HEK293 (cell line): Measurements from ENCODE around the gene ZNF239.
A peak's percentile ranks its signal among the peaks of the same experiment; 100 is the strongest.

Experiments used
- BCL11A ChIP-seq: fragments of 450-650 bp; formaldehyde crosslinking; IDR thresholded peaks from 2 replicates; pipeline ENCODE4 v1.5.1; 2016; ENCODE audit warnings: low read depth, missing biosample characterization, missing genetic modification characterization
- GFI1B ChIP-seq: fragments of 450-650 bp; formaldehyde crosslinking; IDR thresholded peaks from 2 replicates; pipeline ENCODE4 v1.5.1; 2016; ENCODE audit warnings: missing biosample characterization, missing genetic modification characterization
- GLIS2 ChIP-seq: fragments of 450-650 bp; formaldehyde crosslinking; IDR thresholded peaks from 2 replicates; pipeline ENCODE4 v1.5.1; 2016; ENCODE audit warnings: missing biosample characterization, missing genetic modification characterization
- HOXC10 ChIP-seq: sonication (generic); formaldehyde crosslinking; IDR thresholded peaks from 2 replicates; pipeline ENCODE4 v1.8.1; 2023; ENCODE audit warnings: mild to moderate bottlenecking, missing genetic modification reagents
- KLF10 ChIP-seq: fragments of 450-650 bp; IDR thresholded peaks from 2 replicates; pipeline ENCODE4 v1.5.1; 2018; ENCODE audit warnings: missing biosample characterization, mild to moderate bottlenecking, missing genetic modification characterization
- KLF7 ChIP-seq: fragments of 450-650 bp; formaldehyde crosslinking; IDR thresholded peaks from 2 replicates; pipeline ENCODE4 v1.5.1; 2016; ENCODE audit warnings: missing biosample characterization, missing genetic modification characterization, borderline replicate concordance
- KLF8 ChIP-seq: fragments of 450-650 bp; formaldehyde crosslinking; IDR thresholded peaks from 2 replicates; pipeline ENCODE4 v1.5.1; 2016; ENCODE audit warnings: missing biosample characterization, missing genetic modification characterization
- KLF9 ChIP-seq: fragments of 450-650 bp; formaldehyde crosslinking; IDR thresholded peaks from 2 replicates; pipeline ENCODE4 v1.5.1; 2016; ENCODE audit warnings: missing biosample characterization, missing genetic modification characterization, low read depth
- MYNN ChIP-seq: fragments of 450-650 bp; formaldehyde crosslinking; IDR thresholded peaks from 2 replicates; pipeline ENCODE4 v1.5.1; 2016; ENCODE audit warnings: missing biosample characterization, missing genetic modification characterization, borderline replicate concordance
- PBX3 ChIP-seq: sonication (generic); formaldehyde crosslinking; IDR thresholded peaks from 2 replicates; pipeline ENCODE4 v1.8.1; 2022; ENCODE audit warnings: mild to moderate bottlenecking, moderate library complexity, missing genetic modification reagents
- SP2 ChIP-seq: fragments of 450-650 bp; formaldehyde crosslinking; IDR thresholded peaks from 2 replicates; pipeline ENCODE4 v1.5.1; 2016; ENCODE audit warnings: missing biosample characterization, missing genetic modification characterization
- SP7 ChIP-seq: fragments of 450-650 bp; formaldehyde crosslinking; IDR thresholded peaks from 2 replicates; pipeline ENCODE4 v1.5.1; 2016; ENCODE audit warnings: missing biosample characterization, missing genetic modification characterization
- ZBTB11 ChIP-seq: fragments of 450-650 bp; formaldehyde crosslinking; conservative IDR thresholded peaks from 2 replicates; pipeline ENCODE4 v1.5.1; 2016; ENCODE audit warnings: low read depth, missing biosample characterization, missing genetic modification characterization
- ZBTB48 ChIP-seq: fragments of 450-650 bp; formaldehyde crosslinking; IDR thresholded peaks from 2 replicates; pipeline ENCODE4 v1.5.1; 2016; ENCODE audit warnings: missing biosample characterization, missing genetic modification characterization
- ZFHX2 ChIP-seq: fragments of 450-650 bp; formaldehyde crosslinking; conservative IDR thresholded peaks from 2 replicates; pipeline ENCODE4 v1.5.1; 2016; ENCODE audit warnings: missing biosample characterization, missing genetic modification characterization
- ZNF324 ChIP-seq: fragments of 450-650 bp; formaldehyde crosslinking; IDR thresholded peaks from 2 replicates; pipeline ENCODE4 v1.5.1; 2016; ENCODE audit warnings: missing biosample characterization, missing genetic modification characterization
- ZNF514 ChIP-seq: fragments of 450-650 bp; formaldehyde crosslinking; IDR thresholded peaks from 2 replicates; pipeline ENCODE4 v1.5.1; 2016; ENCODE audit warnings: missing biosample characterization, missing genetic modification characterization
- ZNF555 ChIP-seq: fragments of 450-650 bp; formaldehyde crosslinking; conservative IDR thresholded peaks from 2 replicates; pipeline ENCODE4 v1.5.1; 2017; ENCODE audit warnings: missing biosample characterization, mild to moderate bottlenecking, missing genetic modification characterization, inconsistent platforms
- ZNF580 ChIP-seq: fragments of 450-650 bp; formaldehyde crosslinking; IDR thresholded peaks from 2 replicates; pipeline ENCODE4 v1.5.1; 2016; ENCODE audit warnings: missing biosample characterization, missing genetic modification characterization
- ZNF600 ChIP-seq: fragments of 450-650 bp; formaldehyde crosslinking; IDR thresholded peaks from 2 replicates; pipeline ENCODE4 v1.5.1; 2016; ENCODE audit warnings: missing biosample characterization, missing genetic modification characterization
- ZNF610 ChIP-seq: fragments of 450-650 bp; formaldehyde crosslinking; IDR thresholded peaks from 2 replicates; pipeline ENCODE4 v1.5.1; 2016; ENCODE audit warnings: missing biosample characterization, missing genetic modification characterization, borderline replicate concordance
- ZNF621 ChIP-seq: fragments of 450-650 bp; formaldehyde crosslinking; IDR thresholded peaks from 2 replicates; pipeline ENCODE4 v1.5.1; 2017; ENCODE audit warnings: missing biosample characterization, missing genetic modification characterization
- ZNF629 ChIP-seq: fragments of 450-650 bp; formaldehyde crosslinking; IDR thresholded peaks from 2 replicates; pipeline ENCODE4 v1.5.1; 2017; ENCODE audit warnings: missing biosample characterization, missing genetic modification characterization
- ZNF639 ChIP-seq: fragments of 450-650 bp; formaldehyde crosslinking; IDR thresholded peaks from 2 replicates; pipeline ENCODE4 v1.5.1; 2016; ENCODE audit warnings: missing biosample characterization, missing genetic modification characterization
- ZNF660 ChIP-seq: fragments of 450-650 bp; IDR thresholded peaks from 2 replicates; pipeline ENCODE4 v1.5.1; 2018; ENCODE audit warnings: missing biosample characterization, mild to moderate bottlenecking, missing genetic modification characterization
- ZNF677 ChIP-seq: fragments of 450-650 bp; IDR thresholded peaks from 2 replicates; pipeline ENCODE4 v1.5.0; 2018; ENCODE audit warnings: missing biosample characterization, mild to moderate bottlenecking, missing genetic modification characterization, moderate library complexity
- ZNF692 ChIP-seq: fragments of 450-650 bp; formaldehyde crosslinking; IDR thresholded peaks from 2 replicates; pipeline ENCODE4 v1.5.1; 2016; ENCODE audit warnings: missing biosample characterization, missing genetic modification characterization
- ZNF701 ChIP-seq: fragments of 450-650 bp; formaldehyde crosslinking; IDR thresholded peaks from 2 replicates; pipeline ENCODE4 v1.5.1; 2016; ENCODE audit warnings: missing biosample characterization, missing genetic modification characterization
- TF ChIP-seq, protein P1 (sequence below): fragments of 450-650 bp; formaldehyde crosslinking; IDR thresholded peaks from 2 replicates; pipeline ENCODE4 v1.5.1; 2016; ENCODE audit warnings: missing biosample characterization, missing genetic modification characterization

ZNF239 gene

GRCh38 chr10:43574001-43574892, at the start of gene ZNF239 (continued):
- no peak for TF ChIP-seq ZNF701 (tag by site-specific recombination)
- TF ChIP-seq ZNF555 (tag by site-specific recombination) = no peak
- no peak for TF ChIP-seq BCL11A (tag by site-specific recombination)
- TF ChIP-seq ZNF621 (tag by site-specific recombination) = no peak
- TF ChIP-seq ZNF639 = no peak
- TF ChIP-seq MYNN (tag by site-specific recombination) = no peak
- peak; percentile 72 for TF ChIP-seq SP2 (tag by site-specific recombination)
- peak; percentile 85 for TF ChIP-seq KLF10 (tag by site-specific recombination)
- no peak for TF ChIP-seq HOXC10 (CRISPR knock-in tag)
- 0 out of 2 replicates have a peak, but pooled peaks have one; percentile 68 for TF ChIP-seq PBX3 (CRISPR knock-in tag)
- TF ChIP-seq, protein P1, sequence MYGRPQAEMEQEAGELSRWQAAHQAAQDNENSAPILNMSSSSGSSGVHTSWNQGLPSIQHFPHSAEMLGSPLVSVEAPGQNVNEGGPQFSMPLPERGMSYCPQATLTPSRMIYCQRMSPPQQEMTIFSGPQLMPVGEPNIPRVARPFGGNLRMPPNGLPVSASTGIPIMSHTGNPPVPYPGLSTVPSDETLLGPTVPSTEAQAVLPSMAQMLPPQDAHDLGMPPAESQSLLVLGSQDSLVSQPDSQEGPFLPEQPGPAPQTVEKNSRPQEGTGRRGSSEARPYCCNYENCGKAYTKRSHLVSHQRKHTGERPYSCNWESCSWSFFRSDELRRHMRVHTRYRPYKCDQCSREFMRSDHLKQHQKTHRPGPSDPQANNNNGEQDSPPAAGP = peak; percentile 51; the same call in 1 of the 2 replicates
- TF ChIP-seq ZNF514 (tag by site-specific recombination) = no peak
- no peak for TF ChIP-seq ZNF580 (tag by site-specific recombination)
- peak; percentile 82 for TF ChIP-seq KLF7 (tag by site-specific recombination)
- TF ChIP-seq GLIS2 (tag by site-specific recombination) = peak; percentile 93
- 0 out of 2 replicates have a peak, but pooled peaks have one; percentile 35 for TF ChIP-seq ZNF660 (tag by site-specific recombination)
- TF ChIP-seq ZNF324 = 0 out of 2 replicates have a peak, but pooled peaks have one; percentile 39
- TF ChIP-seq SP7 (tag by site-specific recombination) = peak; percentile 56; the same call in 1 of the 2 replicates
- peak; percentile 96 for TF ChIP-seq ZFHX2 (tag by site-specific recombination)
- TF ChIP-seq ZNF692 = peak; percentile 82
- peak; percentile 98 for TF ChIP-seq KLF9 (tag by site-specific recombination)
- TF ChIP-seq KLF8 (tag by site-specific recombination) = peak; percentile 89
- 0 out of 2 replicates have a peak, but pooled peaks have one; percentile 53 for TF ChIP-seq ZNF600 (tag by site-specific recombination)
- peak; percentile 75 for TF ChIP-seq ZNF610 (tag by site-specific recombination)
- 0 out of 2 replicates have a peak, but pooled peaks have one; percentile 20 for TF ChIP-seq ZNF677 (tag by site-specific recombination)
- TF ChIP-seq ZNF629 (tag by site-specific recombination) = peak; percentile 14; the same call in 1 of the 2 replicates
- peak; percentile 90 for TF ChIP-seq ZBTB11 (tag by site-specific recombination)
- TF ChIP-seq ZBTB48 = peak; percentile 75
- TF ChIP-seq GFI1B (tag by site-specific recombination) = no peak
